Amniotic epithelial cell (primary cell): Measurements from ENCODE around the gene PSD2.

Experiments used
- DNase-seq: peaks from one replicate; pipeline ENCODE4 v3.0.0-alpha.2; 2010; ENCODE audit warnings: low read depth

PSD2 gene

DNA sequence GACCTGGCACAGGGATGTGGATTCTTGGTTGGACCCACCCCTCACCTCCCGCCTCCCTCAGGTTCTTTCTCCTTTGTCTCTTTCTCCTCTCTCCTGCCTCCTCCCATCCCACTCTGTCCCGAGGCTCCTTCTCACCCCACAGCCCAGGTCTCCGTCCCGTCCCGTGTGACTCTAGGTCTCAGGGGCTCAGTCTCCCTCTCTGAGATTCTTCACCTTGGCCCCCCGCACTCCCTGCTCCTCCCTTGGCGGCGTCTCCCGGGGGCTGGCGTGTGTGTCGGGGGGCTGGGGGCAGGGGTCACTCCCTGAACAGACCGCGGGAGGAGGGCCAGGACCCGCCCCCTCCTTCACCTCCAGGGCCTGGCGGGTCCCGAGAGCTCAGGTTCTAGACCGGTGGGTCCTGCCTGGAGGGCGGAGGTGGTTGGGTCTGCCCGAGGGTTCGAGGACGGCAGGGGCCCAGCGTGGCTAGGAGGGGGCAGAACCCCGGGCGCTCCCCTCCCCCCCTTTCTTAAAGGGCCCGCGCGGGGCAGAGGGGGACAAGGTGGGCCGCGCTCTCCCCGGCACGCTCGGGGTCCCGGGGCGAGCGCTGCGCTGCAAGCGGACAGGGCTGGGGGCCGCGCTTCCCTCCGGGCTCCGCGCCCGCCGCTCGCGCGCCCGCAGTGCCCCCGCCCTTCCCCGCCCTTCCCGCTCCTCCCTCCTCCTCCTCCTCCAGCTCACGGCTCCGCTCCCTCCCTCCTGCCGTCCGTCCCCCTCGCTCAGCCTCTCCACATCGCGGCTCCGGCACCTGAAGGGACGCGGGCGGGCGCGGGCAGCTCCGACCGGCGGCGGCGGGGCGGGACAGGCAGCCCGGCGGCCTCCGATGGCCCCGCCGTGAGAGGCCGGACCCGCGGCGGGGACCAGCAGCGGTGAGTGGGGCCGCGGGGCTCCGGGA lies at the start of gene PSD2:
Gene PSD2 (plus strand): TSS at position 735 of the 928 bp plus-strand sequence. CDS start 13,633 bp downstream, outside the sequence.
- no peak for DNase-seq

DNA sequence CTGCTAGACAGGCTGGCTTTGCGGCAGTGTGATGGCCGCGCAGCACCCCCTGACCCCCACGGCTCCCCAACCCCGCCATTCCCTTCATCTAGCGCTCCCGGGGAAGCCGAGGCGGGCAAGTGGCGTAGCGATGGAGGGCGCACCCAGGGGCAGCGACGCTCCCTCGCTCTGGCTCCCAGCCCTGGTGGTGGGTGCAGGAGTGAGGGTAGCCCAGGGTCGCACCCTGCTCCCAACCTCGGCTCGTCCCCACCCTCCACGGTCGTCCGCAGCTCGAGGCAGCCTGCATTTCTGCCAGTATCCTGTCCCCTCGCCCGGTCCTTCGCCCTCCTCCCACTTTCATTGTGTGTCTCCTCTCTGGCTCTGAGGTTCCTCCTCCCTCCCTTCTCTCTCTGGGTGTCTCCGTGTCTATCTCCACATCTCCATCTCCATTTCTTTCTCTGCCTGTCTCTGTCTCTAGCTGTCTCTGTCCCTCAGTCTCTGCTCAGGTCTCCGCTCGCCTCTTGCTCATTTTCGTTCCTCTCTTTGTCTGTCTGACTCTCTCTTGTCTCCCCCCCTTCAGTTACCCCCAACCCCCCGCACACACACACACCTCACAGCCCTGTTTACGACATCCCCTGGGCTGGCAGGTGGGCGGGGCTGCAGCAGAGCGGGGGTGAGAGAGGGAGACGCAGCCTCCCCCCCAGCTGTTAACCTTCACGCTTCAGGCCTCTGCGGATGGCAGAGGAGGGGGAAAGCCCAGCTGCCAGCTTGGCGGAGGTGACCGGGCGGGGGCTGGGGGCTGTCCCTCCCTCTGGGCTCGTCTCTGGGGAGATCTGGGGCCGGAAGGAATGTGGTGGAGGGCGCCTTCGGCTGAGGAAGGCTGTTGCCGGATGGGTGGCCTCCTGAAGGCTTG lies 48.7 kb upstream of the PSD2 start:
- no peak for DNase-seq

DNA sequence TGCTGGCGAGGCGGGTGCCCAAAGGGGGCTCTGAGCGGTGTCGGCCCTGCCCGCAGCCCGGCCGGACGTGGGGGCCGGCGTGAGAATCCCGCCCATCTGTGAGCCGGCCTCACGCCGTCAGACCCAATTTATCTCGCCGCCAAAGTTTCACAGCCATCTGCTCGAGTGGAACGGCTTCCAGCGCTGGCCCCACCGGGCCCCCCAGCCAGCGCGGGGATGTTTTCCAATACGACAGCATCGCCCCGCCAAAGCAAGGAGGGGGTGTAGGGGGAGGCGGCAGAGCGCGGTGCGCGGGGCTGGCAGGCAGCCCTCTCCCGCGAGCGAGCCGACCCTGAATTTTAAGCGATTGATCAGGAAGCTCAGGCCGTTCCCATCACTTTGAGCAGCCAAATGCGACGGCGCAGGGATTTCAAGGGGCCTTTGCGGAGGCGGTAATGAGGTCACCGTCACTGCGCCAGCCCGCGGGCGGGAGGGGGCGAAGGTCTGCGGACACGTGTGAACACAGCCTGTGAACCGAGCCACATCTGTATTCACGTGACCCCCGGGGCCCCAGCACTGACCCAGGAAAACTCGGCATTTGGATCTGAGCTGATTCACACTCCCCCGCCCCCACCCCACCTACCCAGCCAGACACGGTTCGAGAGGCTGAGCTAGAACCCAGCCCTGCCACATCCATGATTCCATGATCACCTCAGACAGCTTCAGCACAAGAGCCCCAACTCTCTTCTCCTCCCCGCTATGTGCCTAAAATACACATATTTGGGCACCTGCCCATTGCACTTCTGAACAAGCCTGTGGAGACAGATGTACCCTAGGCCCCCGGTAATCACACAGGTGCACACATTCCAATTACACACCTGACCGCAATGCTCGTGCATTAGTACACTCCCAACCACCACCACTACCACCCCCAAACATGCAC lies 47.8 kb upstream of the PSD2 start:
- DNase-seq: no peak

DNA sequence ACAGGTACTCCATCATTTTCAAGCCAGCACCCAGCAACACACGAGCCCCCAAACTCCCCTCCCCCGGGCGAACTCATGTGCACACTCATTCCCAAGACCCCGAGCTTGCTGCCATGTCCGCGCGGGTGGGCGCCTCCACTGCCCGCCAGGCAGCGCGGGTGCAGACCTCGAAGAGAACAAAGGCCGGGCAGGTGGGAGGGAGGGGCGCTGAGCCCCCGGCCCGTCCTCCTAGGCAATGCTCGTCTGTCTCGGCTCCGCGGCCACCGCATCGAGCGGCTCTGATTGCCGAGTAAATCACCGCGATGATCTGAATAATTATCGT lies 47.1 kb upstream of the PSD2 start:
- DNase-seq: no peak

DNA sequence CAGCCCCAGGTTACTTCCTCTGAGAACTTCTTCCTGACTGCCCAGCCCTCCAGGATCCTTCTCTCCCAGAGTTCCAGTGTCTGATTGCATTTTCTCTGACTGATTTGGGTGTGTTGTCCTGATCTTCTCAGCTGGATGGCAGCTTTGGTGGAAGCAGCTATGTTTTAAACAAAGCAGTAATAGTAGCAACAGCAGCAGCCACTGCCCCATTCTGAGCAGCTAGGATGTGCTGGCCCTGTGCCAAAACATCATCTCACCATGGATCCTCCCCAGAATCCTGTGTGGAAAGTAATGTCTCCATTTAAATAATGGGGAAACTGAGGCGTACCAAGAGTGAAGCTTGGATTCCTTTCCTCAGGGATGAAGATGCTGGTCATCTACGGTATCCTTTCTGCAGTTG lies 46.4 kb upstream of the PSD2 start:
- no peak for DNase-seq

DNA sequence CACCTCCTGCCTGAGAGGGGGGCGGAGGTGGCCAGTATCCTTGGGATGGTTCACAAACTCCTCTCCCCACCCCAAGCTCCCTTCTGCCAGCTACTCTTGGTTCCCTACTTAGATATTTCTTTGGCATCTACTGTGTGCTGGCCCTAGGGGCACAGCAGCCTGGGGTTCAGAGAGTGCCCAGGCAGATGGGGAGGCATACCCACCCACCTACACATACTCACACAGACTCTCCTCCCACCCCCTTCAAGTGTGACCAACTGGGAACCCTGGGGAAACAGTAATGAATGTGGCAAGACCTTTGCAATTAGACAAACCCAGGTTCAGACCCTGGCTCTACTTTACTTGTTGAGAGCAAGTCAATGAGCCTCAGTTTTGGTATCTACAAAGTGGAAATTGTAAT lies 44.4 kb upstream of the PSD2 start:
- DNase-seq: no peak

DNA sequence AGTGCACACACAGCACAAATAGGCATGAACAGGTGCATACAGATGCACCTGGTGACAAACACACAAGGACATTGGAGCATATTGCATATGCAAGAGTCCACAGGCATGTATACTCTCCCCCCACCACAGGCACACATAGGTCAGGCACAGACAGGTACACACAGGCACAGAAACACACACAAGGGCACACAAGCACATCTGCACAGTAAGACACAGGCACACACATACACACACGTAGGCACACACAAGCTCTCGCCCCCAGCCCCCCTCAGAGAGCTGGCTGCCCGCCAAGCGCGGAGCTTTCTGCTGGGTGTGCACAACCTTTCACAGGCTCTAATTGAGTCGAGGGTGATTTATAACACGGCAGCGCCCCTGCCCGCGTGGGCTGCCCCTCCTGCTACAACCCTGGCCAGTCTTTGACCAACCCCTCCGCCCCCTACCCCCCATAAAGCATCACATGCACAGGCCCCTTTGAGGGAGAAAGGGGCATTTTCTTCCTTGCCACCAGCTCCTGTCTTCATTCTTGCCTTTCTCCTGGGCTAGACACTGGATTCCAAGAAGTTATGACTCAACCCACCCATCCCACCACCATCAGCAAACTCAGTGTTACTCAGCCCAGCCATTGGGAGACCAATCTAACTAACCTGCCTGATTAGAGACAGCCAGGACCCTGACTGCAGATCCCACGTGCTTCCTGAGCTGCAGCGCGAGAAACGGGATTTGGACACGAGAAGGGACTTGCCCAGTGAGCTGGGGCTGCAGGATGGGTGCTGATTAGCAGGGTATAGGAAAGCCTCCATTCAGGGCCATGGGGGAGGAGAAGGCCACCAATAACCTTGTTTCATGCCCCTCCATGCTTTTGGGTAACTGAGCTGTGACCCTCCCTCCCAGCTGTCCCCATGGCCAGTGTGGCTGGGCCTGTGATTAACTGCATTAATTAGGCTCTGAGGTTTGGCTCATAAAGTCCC lies 42.8 kb upstream of the PSD2 start:
- DNase-seq: peak; percentile 54

DNA sequence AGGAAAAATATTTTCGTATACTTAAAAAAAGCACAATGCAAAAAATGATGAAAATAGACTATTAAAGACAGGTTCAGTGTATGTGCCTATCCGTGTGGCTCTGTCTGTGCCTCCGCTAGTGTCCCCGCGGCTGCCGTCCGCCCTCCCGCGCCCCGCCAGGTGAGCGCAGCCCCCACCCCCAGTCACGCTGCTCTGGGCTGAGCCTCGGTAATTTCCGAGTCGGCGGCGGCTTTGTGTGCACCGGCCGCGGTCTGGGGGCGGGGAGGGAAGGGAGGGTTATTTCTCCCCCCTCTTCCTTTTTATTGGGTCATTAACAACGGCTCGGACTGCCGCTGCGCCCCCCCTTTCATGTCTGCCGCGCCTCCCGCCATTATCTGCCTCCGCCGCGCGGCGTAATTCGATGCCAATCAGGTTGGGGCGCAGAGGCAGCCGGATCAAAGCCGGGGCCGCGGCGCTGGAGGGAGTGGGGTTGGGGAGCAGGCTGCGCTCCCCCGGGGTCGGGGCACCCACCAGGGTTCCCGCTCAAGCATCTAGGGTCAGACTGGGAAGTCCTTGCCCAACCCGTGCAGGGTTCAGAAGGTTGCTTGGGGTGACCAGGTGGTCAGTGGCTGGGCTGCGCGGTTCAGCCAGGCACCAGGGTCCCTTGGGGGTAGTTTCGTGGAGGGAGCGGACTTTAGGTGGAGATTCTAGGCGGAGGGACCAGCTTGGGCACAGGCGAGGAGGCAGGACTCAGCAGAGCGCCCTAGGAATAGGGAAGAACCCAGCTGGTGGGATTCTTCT lies 39.5 kb upstream of the PSD2 start:
- DNase-seq: no peak

DNA sequence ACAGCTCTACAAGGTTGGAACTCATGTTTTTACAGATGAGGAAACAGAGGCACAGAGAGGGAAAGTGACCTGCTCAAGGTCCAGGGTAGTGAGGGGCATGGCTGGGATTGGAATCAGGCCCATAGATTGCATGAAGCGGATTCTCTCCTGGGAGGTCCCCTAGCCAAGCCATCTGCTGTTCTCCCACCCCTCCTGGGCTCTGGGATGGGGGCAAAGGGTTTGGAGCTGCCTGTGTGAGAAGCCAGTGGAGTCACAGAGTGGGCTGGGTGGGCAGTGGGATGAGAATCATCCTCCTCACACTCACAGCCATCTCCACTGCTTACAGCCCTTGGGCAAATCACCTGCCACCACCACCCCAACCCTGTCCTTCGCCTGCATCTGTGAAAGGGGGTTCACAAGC lies 38.6 kb upstream of the PSD2 start:
- DNase-seq: no peak

DNA sequence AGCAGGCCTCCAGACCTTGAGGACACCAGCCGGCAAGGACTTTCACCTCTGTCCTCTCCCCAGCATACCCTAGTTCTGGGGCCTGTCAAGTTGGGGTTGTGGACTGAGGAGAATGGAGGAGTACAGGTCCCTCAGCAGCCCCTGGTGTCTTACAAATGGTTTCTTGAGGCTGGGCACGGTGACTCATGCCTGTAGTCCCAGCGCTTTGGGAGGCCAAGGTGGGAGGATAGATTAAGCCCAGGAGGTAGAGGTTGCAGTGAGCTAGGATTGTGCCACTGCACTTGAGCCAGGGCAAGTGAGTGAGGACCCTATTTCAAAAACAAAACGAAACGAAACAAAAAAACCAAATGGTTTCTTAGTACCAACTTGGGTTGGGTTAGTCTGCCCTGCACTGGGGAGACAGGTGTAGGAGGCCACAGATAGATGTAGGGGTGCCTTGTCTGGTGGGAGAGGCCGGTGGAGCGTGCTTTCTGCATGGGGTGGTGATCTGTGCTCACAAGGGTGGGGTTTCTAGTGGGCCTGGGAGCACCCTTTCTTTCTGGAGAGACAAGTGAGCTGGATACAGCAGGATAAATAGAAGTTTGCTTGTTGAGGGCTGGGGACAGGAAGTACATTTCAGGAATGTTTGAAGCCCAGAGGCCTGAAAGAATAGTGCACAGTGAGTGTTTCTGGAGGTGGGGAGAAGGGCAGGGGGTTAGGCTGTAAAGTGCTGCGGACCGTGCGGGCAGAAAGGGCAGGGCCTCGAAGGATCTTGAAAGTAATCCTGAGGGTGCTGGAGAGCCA lies 37.7 kb upstream of the PSD2 start:
- DNase-seq: no peak

DNA sequence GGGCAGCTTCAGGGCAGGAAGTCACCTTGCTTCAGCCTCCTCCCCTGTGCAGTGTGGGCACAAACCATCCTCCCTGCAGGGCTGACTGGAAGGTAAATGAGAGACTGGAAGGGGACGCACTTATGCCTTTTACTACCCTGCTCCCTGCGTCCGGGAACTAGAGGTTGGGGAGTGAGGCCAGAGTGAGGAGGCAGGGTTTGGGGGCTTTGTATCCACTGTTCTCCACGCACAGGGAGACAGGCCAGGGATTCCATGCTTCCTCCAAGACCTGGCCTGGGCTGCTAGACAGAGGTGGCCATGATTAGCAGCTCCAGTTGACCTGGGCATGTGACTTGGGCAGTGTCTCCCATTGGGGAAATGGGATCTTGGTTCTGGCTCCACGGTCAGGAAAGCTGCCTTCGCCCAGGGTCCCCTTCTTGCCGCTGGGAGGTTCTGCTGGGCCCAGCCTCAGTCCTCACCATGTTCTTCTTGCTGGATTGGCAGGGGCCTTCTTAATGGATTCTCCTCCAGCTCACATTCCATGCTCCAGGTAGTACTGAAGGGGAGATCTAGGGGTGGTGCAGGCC lies 37.0 kb upstream of the PSD2 start:
- no peak for DNase-seq

DNA sequence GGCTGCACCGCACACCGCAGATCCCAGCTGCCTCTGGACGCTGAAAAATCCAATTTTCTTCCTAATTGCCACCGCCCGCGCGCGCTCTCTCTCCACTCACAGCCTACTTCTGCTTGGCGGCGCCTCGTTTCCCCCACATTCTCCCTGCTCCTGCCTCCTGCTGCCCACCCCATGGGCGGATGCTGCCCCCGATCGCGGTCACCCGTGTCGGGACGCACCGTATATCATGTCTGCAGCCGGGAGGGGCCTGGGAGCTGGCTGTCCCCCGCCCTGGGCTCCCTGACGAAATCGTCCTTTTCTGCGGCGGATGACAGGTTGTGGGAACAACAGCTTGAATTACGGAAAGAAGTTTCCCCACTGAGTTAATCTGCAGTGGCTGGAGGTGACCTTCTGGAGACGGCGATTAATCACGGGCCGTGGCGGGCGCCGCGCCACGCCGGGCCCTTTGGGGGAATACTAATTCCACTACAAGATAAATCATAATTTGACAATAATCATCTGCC lies 36.3 kb upstream of the PSD2 start:
- DNase-seq: no peak

DNA sequence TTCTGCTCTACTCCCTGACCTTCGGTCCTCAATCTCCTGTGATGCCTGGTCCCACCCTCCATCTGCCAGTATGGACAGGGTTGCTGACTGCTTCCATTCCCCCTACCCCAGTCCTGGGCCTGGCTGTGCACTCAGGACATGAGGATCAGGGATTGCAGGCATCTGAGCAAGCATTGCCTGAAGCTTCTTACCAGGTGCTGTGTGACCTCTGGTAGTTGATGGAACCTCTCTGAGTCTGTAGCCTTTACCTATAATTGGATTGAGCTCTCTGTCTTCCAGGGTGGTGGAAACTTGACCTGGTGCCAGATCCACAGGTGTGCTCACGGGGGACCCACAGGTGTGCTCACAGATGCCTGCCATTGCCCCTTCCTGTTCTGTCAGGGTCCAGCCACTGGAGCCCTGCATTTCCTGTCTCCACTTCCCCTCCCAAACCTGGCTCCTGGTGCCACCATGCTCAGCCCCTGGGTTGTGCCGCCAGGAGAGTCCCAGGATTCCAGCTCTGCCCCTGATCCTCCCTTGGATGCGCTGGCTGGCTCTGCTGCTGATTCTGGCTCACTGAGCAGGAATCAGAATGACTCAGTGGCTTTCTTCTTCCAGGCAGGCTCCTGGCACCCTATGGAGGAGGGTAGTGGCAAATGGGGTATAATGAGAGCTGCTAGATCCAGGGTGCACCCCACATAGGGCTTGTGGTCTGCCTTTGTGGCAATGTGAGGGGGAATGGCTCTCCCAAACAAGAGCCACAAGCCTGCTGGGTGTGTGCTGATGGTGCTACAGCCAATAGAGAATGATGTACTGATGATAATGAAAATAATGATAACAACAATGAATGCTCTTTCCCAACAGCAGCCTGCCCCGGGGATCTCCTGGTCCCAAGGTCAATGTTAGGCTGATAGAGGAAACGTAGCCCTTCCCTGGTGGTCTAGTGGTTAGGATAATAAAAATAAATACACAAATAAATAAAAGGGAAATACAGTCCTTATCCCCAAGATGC lies 35.2 kb upstream of the PSD2 start:
- peak; percentile 58 for DNase-seq

DNA sequence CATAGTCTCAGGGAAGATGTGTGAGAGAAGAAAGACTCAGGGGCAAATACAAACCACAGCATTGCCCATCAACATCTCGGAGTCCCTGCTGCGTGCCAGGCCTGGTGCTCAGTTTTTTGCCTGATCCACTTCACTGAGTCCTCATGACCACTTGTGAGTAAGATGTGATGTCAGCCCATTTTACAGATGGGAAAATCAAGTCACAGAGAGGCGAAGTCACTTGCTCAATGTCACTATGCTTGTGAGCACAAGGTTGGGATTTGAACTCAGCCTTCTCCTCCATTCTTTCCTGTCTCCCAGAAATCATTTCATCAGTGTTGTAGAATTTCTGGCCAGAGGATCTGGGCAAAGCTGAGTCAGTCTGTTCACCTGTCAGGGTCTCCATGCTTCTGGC lies 34.6 kb upstream of the PSD2 start:
- DNase-seq: no peak

DNA sequence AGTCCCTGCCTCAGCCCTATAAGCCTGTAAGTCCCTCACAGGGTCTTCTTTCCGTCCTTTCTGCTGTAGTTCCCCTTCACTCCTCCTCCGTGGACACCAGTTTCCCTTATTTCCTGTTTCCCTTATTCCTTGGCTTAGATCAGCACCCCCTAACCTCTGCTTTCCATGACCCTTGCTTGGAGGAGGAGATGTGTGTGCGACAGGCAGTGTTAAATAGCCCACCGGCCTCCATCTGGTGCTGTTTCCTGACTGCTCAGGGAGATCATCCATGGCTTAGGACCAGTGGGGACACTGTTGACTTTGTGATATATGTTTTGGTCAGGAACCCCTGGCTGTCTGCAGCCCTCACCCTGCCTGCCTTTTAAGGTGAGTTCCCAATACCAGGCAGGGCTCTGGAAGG lies 34.1 kb upstream of the PSD2 start:
- DNase-seq: no peak

DNA sequence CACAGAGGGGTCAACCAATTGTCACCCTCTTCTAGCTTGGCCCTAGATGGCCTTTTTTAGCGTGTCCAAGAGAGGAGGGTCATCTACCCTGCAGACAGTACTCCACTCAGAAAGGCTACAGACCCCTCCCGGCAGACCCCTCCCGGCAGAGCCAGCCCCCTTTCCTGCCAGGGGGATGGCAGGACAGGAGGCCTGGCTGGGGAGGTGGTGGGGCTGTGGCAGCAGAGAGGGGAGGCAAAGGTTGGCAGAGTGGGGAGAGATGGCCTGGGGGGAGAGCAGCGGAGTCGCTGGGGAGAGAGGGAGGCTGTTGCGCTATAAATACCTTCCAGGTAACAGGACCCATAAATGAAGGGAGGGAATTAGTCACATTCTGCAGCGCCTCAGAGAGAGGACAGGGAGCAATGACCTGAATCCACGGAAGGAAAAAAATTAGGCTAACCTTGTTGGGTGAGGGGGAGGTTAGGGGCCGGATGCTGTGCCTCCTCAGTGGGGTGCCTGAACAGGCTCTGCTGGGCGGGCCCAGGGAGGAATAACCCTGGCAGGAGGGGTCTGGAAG lies 32.9 kb upstream of the PSD2 start:
- DNase-seq: no peak

DNA sequence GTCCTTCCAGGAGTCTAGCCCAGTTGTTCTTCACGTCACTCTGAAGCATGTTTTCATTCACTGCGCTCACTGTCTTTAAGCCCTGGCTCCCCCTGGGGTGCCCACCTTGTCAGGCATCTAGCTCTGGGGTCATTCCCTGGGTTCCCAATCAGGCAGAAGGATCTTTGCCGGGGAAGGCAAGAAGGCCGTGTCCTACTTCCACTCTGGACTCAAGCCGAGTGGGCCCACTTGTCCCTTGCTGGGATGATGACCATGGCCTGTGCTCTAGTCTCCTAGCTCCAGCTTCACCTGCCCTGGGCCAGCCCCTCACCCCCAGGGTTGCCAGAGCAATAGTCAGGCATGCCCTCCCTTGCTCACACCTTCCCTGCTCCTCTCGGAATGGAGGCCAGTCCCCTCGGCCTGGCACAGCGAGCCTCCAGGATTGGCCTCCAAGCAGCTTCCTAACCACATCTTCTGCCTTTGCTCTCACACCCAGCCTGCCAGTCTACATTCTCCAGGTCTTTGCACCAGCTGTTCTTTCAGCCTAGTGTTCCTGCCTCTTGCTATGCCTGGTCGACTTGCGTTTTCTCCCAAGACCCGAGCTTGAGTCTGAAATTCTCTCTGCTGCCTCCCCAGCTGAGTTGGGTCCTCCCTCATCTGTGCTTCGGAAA lies 32.2 kb upstream of the PSD2 start:
- DNase-seq: no peak
